ENCODE measurements around the gene WDR1. TPM values are rescaled to one million over a fixed set of nuclear protein-coding genes. Genes with fewer than 3 reads are reported as not detected.

WDR1 gene
- total RNA-seq, 1 donor from 2014 or later: 507 TPM

DNA sequence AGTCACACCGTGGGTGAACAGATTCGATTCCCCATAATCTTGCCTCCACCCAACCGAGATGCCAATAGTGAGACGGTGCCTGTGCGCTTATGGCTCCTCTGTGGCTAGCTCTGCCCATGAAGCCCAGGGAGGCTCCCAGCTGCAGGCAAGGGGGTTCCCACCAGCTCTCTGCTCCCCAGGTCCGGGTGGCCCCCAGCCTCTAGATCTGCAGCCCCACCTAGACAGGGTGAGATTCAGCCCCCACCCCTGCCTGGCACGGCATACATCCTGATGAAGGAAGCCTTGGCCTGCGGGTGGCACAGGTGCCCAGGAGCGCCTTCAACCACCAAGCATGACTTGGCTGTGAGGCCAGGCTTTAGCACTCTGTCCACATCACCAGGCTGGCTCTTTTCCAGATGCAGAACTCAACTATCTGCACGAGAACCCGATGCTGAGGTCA lies 40.6 kb downstream of the WDR1 start:
- intact Hi-C loops (cut with micrococcal nuclease): no loop called here

- intact Hi-C loops (cut with micrococcal nuclease): no loop called here
Measured at GRCh38 chr4:10075158-10075863, 41.3 kb downstream of the WDR1 start.

DNA sequence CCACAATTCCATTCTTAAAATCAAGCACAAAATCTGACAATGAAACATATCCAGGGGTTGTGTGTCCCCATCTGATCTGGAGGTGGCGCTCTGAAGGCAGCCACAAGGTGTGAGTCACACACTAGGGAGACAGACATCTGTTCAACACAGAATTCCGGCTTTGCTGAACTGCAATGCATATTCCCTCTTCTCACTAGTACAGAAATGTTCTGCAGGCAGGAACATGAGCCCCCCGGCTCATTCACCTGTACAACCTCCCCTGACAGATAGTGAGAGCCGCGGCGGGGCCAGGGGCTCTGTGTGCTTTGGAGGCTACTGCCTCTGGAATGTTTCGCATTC lies 41.9 kb downstream of the WDR1 start:
- intact Hi-C loops (cut with micrococcal nuclease): no loop called here

- intact Hi-C loops (cut with micrococcal nuclease): no loop called here
Measured at GRCh38 chr4:10074076-10074766, 42.4 kb downstream of the WDR1 start.

DNA sequence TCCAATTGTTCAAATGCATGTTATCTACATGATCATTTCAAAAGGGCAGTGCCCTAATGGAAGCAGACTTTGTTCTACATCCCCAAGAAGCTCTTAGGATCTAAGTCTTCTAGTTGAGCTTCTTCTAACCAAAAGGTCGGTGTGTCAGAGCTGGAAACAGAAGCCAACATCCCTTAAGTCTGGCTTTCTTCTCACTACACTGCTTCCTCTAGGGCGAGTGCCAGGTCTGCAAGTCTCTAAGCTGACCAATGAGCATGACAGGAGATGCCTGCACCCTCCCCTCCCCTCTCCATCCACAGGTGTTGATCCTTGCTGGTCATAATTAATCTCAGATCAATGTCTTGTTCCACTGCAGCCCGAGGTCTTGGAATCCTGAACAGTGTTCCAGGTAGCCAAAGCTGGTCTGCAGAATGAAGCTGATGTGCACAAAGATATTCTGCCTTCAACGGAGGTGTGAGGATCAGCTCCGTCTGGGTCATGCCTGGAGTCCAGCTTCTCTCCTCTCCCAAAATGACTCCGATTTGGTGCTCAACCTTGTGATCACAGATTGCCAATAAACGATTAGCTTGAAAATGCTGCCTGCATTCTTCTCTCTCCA lies 44.1 kb downstream of the WDR1 start:
- intact Hi-C loops (cut with micrococcal nuclease): no loop called here

- intact Hi-C loops (cut with micrococcal nuclease): no loop called here
Measured at GRCh38 chr4:10069075-10069642, 47.4 kb downstream of the WDR1 start.

GRCh38 chr4:10066670-10067651 lies 49.6 kb downstream of the WDR1 start:
- intact Hi-C loops (cut with micrococcal nuclease): no loop called here

DNA sequence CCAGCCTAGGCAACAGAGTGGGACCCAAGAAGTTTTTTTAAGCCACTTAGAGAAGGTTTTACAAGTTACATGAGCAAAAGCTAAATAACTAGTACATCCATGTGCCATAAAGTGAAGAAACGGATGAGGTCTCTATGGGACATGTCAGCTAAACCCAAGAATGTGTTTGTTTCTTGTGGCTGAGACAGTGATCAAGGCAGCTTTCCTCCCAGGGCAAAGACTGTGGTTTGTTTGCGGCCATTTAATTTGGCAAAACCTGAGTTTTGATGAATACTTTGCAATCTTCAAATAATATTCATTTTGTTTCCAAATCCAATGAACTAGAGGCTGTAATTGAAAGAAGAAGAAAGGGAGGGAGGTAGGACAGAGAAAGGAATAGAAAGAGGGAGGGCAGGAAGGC lies 50.4 kb downstream of the WDR1 start:
- intact Hi-C loops (cut with micrococcal nuclease): no loop called here

GRCh38 chr4:10063544-10064300 lies 52.9 kb downstream of the WDR1 start:
- intact Hi-C loops (cut with micrococcal nuclease): no loop called here

DNA sequence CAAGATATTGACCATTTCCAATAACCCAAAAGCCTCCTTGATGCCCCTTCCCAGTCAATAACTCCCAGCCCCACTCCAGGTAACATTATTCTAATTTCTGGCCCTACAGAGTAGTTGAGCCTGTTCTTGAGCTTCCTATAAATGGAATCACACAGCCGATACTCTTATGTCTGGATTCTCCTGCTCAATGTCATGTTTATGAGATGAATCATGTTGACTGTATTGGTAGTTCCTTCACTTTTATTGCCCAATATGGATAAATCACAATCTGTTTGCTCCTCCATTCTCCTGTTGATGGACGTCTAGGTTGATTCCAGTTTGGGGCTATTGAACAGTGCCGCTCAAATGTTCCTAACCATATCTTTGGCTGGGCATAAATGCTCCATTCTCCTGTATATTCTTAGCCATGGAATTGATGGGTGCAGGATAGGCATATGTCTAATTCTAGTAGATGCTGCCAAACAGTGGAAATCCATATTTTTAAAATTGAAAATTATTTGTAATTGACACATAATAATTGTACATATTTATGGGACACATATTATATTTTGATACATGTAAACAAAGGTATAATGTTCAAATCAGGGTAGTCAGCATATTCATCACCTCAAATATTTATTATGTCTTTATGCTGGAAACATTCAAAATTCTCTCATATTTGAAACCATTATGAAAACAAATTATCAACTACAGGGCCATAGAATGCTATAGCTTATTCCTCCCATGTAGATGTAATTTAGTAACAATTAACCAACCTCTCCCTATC lies 54.8 kb downstream of the WDR1 start:
- intact Hi-C loops (cut with micrococcal nuclease): no loop called here

DNA sequence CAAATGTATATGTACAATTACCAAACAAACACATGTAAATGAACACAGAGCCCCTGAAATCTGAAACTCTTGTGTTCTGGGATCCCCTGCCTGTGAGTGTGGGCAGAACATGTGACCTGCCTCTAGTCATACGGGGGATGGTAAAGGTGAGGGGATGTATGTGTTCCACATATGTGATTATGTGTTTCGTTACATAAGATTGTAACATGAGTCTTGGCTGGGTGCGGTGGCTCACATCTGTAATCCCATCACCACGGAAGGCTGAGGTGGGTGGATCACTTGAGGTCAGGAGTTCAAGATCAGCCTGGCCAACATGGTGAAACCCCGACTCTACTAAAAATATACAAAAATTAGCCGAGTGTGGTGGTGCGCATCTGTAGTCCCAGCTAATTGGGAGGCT lies 58.2 kb downstream of the WDR1 start:
- intact Hi-C loops (cut with micrococcal nuclease): no loop called here

DNA sequence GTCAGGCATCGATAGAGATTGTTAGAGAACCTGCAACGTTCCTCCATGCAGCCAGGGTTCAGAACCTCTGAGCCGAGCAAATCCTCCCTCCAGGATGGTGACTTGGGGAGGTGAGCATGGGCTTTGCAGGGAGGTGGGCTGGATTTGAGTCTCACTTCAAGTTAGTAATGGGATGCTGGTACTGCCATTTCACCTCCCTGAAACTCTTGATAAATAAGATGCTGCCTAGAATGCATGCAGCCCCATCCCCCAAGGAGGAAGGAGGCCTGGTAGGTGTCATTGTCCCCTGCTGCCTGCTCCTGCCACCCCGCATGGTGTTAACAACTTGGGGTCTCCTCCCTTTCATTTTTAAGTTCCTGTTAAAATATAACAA lies 59.6 kb downstream of the WDR1 start:
- intact Hi-C loops (cut with micrococcal nuclease): no loop called here

- intact Hi-C loops (cut with micrococcal nuclease): no loop called here
Measured at GRCh38 chr4:10056334-10057022, 60.1 kb downstream of the WDR1 start.

DNA sequence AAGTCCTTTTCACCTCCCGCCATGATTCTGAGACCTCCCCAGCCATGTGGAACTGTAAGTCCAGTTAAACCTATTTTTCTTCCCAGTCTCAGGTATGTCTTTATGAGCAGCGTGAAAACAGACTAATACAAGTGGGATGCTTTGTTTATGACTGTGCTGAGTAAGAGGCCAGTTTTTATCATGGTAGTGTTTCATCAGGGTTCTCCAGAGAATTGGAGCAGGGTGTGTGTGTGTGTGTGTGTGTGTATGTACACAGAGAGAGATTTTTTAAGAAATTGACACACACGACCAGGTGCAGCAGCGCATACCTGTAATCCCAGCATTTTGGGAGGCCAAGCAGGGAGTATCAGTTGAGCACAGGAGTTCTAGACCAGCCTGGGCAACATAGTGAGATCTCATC lies 60.7 kb downstream of the WDR1 start:
- intact Hi-C loops (cut with micrococcal nuclease): no loop called here

- intact Hi-C loops (cut with micrococcal nuclease): no loop called here
Measured at GRCh38 chr4:10054571-10055041, 62.0 kb downstream of the WDR1 start.

DNA sequence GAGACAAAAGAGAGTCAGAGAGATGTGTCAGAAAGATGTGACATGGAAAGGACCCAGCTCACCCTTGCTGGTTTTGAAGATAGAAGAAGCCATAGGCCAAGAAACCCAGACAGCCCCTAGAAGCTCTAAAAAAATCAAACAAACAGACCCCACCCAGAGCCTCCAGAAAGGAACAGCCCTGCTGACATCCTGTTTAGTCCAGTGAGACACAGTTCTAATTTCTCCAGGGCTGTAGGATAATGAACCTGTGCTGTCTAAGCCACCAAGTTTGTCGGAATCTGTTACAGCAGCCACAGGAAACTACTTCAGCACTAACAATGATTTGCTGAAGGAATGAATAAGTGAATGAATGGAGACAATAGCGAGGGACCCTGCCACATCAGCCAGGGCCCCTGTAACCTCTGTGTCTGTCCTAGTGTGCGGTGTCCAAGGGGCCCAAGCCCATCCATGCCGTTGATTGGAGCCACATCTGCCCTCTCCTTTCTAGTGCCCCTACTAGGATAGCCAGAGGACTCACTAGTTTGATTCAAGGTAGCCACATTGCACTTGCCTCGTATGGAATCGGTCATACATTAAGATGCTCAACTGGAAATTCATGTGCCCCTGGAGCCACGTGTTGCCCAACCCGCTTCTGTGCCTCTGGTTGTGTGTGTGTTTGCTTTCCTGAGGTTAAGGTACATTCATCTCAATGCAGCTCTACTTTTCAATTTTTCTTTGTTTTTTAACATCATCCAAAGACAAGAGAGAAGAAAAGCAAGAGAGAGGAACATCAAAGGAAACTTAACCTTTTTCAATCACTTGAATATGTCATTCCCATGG lies 62.8 kb downstream of the WDR1 start:
- intact Hi-C loops (cut with micrococcal nuclease): no loop called here

- intact Hi-C loops (cut with micrococcal nuclease): no loop called here
Measured at GRCh38 chr4:10051517-10052135, 65.0 kb downstream of the WDR1 start.

DNA sequence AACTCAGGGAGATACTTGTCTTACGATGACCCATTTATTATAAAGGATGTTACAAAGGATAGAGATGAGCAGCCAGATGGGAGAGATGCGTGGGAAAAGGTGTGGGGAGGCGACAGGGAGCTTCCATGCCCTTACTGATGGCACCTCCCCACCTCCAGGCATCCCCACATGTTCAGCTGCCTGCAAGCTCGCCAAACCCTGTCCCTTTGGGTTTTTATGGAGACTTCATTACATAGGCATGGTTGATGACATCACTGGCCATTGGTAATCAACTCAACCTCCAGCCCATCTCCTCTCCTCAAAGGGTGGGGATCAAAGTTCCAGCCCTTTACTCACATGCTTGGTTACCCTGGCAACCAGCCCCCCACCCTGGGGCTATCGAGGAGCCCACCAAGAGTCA lies 65.9 kb downstream of the WDR1 start:
- intact Hi-C loops (cut with micrococcal nuclease): no loop called here

Measured in T-helper 2 cell treated with Interferon-gamma antibody and Interleukin-4, amounts not matched to agents 100 ng/mL and 5 ng/mL, for 36 hours (primary cell).